ENCODE measurements around the gene CBFA2T2.

CBFA2T2 gene

DNA sequence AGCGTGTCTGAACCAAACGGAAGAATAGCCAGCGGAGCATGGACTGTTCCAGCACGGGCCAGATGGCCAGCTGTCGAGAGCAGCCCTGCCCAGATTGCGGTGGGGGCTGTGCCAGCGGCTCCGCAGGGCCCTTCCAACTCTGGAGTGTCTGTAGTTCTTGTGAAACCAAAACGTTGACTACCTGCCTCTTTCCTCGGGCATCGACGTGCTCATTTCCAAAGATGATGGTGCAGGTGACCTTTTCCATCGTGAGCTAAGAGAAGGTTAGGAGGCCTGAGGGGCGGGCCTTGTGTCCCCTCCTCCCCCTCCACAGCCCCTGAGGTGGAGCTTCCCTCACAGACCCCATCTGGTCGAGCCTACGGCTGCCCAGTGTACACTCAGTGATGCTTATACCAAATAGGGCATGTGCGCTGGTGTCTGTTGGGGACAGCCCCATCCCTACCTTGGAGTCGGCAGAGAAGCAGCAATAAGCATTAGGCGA lies 159.3 kb downstream of the CBFA2T2 start:
- DNase-seq, result peak in 34 of 56 donors; percentile 13 to 77 (median 37)

DNA sequence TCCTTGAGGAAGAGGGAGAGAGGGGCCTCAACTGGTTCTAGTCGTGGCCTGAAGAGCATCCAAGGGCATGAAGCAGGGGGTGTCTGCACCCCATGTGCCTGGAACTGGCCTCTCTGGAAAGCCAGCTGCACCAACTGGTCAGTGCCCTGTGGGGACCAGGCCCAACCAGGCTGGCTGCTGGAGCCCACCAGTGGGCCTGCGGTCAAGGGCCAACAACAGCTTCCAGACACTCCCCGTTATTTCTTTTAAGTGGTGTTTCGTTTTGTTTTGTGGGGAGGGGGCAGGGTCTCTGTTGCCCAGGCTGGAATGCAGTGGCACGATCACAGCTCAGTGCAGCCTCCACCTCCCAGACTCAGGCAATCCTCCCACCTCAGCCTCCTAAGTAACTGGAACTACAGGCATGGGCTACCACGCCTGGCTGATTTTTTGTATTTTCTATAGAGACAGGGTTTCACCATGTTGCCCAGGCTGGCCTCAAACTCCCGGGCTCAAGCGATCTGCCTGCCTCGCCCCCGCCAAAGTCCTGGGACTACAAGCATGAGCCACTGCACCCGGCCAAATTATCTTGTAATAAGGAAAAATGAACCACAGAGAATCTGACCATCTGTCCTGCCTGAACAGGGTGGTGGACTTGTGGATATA lies 160.3 kb downstream of the CBFA2T2 start:
- DNase-seq, result no peak

DNA sequence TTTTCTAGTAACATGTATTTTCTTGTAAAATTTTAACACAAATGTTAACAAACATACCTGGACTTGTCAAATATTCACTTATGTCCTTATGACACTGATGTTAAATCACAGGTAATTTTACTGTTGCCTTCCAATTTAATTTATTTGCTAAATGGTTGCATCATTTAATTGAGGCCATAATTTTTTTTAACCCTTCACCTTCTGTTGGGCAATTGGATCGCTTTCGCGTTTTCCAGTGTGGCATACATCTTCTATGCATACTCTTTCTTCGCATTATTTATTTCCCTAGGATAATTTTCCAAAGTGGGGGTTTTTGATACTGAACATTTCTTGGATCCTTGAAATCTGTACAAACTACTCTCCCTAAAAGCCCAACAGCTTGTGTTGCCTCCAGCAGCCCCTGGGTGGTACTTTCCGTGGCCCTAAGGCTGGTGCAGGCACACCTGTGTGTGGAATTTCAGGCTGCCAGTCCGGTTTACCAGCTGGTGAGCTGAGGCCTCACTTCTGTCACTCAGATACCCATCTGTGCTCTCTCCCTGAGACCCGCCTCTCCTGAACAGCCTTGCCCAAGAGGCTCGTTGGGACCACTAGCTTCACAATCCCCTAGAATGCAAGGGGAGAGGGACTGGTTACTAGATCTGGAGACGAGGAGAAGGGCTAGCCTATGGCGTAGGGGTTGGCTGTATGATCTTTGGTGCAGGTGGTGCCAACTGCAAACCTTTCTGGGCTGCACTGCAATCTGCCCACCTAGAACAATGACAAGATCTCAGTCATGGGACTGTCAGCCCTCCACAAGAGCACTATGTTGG lies 161.1 kb downstream of the CBFA2T2 start:
- DNase-seq, result no peak

DNA sequence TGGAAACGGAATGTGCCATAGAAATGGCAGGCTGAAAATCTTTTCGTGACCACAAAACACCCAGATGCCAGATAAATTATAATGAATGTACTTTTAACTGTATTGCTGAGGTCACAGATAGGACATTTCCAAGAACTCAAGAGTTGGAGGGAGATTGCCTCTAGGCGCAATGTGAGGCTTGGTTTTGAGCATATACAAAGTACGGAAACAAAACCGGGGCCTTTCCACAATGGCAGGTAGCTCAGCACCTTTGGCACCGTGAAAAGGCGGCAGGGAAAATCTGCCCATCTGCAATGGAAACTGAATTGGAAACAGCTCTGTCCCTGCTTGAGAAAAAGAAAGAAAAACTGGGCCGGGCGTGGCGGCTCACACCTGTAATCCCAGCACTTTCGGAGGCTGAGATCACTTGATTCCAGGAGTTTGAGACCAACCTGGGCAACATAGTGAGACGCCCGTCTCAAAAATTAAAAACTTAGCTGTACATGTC lies 161.7 kb downstream of the CBFA2T2 start:
- DNase-seq, result no peak

DNA sequence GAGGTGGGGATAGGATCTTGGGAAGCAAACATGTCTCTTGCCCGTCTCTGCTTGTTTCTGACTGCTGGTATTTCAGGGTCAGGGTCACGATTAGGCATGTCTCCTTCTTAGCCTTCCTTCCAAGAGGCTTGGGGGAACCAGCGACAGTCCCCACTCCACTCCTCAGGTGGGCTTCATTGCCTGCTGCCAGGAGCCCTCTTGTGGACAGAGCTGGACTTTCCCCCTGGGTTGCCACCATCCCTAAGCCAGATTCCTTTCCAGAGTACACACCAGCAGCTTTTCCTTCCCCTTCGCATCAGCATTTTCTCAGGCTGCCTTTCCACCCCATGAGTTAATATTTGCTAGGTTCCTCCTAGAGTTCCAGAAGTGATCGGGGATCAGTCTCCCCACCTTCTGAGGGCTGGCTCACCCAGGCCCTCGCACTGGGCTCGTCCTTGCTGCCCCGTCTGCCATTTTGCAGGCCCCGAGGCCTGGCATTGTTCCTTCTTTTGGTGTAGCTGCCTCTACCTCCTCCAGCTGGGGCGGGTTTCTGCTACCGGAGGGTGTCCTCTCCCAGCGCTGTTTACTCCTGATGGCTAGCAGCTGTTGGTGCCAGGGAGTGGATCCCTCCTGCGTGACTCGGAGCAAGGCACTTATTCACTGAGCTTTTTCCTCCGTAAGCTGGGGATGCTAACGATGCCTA lies 163.5 kb downstream of the CBFA2T2 start:
- DNase-seq, result peak in 43 of 56 donors; percentile 14 to 73 (median 37)

DNA sequence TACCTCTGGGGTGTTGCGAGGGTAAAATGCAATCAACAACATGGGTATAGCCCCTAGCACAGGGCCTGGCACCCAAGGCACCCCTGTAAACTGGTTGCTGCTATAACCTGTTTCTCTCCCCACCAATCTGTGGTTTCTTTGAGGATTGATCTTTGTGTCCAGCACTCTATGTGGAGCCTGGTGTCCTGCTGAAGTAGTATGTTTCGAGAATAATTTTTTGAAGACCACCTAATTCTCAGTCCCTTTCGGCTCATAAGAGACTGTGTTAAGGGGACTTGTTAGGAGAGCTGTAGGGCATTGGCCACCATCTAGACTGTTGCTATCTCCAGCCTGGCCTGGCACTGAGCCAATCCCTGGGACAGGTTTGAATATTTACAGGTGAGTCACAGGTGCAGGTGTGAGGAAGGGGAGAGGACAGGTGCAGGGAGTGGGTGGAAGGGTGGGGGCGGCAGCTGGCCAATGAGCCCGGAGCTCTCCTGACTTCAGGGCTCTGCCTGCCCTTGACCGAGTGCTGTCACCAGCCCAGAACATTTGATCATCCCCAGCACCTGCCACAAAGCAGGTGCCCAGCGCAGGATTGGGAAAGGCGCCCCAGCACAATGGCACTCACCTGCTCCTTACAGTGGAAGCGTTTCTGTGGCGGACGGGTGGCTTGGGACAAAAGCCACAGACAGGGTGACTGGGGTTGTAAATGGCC lies 164.2 kb downstream of the CBFA2T2 start:
- DNase-seq, result peak in 1 of 56 donors; percentile 21

DNA sequence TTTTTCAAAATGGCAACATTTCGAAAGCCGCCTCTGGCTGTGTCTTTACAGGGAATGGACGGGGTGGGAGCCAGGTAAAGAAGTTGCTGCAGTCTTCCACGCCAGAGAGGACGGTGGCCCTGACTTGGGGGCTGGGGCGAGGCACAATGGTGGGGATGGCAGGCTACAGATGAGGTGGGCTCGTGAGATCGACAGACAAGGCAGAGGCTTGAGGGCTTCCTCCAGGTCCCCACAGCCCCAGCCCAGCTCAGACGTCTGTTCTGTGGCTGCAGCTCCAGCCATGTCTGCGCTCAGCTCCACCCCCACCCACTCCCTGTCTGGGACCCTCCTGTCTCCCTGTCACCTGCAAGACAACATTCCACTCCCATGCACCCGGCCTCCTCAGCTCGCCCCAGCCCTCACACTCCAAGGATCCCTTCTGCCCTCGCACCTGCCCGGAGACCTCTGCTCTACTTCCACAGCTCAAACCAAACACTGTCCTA lies 164.8 kb downstream of the CBFA2T2 start:
- no peak for DNase-seq

DNA sequence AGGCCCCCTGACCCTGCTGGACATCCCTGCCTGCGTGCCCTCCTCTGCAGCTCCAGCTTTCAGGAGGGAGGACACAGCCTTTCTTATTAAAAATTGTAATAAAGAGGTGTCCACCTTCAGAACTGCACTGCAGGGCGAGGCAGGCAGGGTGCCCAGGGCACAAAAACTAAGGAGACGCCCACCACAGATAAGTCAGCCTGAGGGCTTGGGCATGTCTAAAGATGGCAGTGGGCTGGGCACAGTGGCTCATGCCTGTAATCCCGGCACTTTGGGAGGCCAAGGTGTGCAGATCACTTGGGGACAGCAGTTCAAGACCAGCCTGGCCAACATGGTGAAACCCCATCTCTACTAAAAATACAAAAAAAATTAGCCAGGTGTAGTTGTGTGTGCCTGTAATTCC lies 165.3 kb downstream of the CBFA2T2 start:
- no peak for DNase-seq

DNA sequence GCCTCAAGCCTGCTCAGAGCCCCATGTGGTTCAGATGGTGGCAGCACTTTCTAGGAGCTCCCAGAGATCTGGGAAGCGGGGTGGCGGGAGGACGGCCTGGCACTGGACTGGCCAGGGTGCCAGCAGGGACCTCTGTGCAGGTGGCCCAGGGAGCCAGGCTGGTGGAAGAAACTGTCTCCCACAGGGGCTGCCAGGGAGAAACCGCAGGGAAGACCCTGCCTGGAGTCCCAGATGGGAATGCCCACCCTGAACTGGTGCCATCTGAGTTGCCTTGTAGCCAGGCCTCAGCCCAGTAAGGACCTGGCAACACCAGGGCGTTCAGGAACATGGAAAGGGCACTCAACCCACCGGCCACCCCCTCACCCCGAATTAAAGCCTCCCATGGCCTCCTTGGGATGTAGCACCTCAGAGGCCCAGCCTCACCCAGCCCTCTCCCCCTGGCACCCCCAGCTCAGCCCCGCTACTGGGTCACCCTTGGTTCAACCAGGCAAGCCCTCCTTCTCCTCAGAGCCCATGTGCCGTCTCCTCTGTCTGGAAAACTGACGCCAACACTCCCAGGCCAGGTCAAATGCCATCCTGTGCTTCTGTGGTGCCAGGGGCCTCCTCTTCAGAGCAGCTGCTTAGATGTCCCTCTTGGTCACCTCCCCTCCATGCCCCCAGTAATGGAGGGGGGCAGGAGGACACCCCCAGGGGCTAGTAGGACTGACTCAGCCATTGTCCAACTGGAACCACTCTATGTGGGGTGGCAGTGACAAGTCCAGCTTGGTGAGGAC lies 166.3 kb downstream of the CBFA2T2 start:
- DNase-seq, result no peak

DNA sequence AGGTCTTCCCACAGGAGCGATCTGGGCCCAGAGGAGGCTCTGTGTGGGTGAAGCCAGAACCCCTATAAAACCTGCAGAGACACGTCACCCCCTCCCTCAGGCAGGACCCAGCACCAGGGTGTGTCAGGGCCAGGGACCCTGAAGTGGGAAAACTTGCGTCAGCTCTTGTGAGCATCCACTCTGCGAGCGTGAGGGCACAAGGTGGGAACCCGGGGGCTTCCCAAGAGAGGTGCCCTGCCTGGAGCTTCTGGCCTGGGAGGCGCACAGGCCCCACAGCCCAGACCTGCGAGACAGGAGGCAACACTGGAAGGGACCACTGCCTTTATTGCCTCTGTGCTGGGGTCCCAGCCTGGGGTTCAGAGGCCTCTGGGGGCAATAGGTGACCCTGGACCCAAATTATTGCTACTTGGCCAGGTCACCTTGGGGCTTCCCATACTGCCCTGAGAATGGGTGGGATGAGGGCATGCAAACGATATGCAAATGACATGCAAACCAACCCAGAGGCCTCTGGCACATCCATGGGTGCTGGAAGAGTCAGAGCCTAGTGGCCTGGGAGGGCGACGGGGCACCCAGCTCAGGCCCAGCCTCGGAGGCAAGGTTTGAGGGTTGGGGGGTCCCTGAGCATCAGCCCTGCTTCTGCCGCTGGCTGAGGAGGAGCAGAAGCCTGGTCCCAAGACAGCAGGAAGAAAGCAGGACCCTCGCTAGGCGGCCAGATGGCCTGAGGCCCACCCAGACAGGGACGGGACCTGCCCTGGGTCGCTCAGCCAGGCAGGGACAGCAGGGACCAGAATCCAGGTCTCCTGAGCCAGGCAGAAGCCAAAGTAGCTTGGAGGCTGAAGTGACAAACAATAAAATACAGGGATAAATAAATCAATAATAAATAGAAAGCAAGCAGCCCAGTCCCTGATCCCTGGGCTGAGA lies 167.1 kb downstream of the CBFA2T2 start:
- no peak for DNase-seq

DNA sequence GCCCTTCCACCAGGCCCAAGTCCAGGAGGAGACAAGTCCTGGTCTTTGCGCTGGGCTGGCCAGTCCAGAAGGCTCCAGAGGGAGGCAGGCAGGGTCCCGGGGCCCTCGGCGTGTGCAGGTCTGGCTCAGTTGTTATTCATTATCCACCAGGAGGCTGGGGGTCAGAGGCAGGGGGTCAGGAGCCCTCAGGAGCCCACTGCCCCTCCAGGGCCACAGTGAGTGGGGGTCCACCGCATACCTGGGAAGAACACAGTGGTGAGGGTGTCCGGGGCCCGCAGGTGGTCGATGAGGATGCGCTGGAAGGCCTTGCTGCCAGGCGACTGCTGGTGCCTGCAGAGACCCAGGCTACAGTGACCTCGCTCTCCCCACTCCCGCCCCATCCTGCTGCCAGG lies 167.8 kb downstream of the CBFA2T2 start:
- no peak for DNase-seq

DNA sequence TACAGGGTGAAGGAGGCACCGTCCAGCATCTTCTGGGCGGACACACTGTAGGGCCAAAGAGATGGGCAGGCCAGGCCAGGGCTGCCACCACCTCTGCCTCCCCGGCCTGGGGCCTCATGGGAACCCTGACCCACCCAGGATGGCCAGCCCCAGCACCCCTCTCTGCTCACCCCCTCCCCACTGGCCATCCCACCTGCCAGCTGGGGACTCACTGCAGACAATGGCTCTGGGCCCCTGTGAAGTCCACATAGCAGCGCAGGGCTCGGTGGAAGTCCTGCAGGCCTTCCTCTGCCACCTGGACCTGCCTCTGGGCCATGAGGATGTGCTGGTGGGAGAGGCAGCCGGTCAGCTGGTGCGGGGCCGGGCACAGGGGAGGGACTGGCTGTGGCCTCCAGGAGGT lies 168.6 kb downstream of the CBFA2T2 start:
- DNase-seq, result no peak

DNA sequence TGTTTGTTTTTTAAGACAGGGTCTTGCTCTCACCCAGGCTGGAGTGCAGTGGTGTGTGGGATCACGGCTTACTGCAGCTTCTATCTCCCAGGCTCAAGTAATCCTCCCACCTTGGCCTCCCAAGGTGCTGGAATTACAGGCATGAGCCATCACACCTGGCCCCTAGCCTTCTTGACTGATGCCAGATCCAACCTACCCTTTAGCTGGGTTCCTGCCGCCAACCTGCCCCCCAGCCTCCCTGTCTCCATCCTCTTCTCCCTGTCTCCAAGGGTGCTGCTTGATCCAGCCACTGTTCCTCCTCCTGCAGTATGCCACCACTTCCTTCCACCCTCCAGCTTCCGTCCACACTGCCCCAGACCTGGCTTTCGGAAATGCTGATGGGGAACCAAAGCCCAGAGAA lies 169.0 kb downstream of the CBFA2T2 start:
- no peak for DNase-seq

DNA sequence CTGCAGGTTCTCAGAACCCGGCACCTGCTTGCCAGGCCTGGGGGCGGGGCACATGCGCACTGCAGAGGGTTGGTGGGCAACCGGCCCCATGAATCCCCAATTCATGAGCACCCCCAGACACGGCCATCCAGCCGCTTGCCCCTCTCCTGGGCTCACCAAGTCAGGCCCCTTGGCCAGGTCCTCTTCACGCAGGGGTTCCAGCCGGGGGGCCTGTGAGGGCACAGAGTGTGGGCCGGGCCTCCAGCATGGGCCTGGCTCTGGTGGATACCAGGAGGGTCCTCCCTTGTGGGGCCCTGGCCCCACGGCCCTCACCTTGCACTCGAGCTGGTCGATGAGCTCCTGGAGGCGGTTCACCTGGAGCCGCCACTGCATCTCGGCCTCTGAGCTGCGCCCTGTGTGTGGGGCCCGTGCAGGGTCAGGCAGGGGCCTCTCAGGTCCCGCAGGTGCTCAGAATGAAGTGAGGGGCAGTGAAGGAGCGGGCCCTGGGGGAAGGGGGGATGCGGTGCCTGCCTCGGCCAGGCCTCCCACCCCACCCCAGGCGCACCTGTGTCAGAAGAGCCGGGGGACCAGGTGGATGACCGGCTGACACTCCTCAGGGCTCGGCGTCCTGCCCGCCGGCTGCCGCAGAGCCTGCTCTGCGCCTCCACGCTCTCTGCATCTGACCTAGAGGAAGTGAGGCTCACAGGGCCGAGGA lies 169.6 kb downstream of the CBFA2T2 start:
- DNase-seq, result no peak

DNA sequence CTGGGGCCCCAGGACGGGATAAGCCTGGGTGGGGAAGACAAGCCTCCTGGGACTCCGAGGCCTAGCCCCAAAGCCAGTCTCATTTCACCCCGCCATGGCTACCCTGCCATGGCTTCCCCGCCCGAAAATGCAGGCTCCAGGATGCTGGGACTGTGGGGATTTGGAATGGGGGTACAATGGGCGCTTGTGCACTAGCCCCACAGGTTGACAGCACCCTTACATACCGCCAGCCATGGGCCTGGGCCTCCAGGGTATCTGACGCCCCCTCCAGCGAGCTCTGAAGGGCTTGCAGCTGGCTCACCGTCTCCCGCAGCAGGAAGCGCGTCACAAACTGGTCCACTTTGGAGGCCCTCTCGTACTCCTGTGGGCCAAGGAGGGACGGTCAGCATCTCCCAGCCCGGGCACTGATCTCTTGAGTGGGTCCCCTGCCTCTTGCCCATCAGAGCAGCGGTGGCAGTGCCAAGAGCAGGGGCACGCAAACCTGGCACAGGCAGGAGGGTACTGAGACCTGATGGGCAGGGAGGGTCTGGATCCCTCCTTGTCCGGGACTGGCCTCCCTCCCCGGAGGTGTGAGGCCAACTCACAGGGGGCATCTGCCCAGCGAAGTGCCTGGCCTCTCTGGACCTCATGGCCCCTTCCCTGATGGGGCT lies 170.3 kb downstream of the CBFA2T2 start:
- DNase-seq, result no peak

DNA sequence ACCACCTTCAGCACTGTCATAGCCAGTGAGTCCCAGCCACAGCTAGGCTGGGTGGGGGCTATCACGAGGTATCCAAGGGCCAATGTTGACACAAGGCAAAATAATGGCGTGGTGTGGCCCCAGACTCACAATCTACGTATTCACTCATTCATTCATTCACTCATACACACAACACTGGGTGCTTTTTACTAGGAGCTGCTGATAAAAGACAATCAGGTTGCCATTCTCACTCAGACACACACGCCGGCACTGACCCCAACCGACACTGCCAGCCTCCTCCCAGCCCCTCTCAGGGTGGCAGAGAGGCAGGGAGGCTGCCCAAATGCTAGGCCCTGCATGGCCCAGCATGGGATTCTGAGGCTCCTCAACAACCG lies 170.8 kb downstream of the CBFA2T2 start:
- DNase-seq, result no peak

DNA sequence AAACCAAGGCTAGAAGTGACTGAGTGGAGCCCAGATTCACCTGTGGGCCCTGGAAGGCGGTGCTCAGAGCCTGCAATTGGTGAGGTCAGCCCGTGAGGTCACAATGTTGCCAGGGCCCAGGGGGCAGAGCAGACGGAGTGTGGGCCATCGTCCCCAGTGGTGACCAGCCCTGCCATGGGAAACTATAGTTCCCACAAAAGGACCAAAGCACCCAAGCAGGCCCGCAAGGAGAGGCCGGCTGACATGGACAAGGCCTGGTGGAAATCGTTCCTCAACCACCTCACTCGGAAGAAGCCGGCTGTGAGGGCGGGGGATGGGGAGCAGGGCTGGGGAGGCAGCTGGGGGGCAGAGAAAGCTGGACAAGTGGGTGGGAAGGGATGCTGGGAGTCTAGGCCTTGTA lies 172.3 kb downstream of the CBFA2T2 start, which contains the start of gene C20orf144:
C20orf144 (plus strand) TSS at position 156 of the 400 bp plus-strand sequence; CDS start at position 175, 19 bp downstream.
- DNase-seq, result no peak

Data from nucleus accumbens (tissue), 56 donors.